GM12878 (cell line): ENCODE measurements around the gene SCAI. TPM values are rescaled to one million over a fixed set of nuclear protein-coding genes. Genes with fewer than 3 reads are reported as not detected.

Experiments
- BRCA1 ChIP-seq: IDR thresholded peaks from 2 replicates; pipeline ENCODE4 v1.6.1; 2011; ENCODE audit warnings: low read depth, low read length, improper control_type of control experiment
- CBX5 ChIP-seq: sonication (generic); IDR thresholded peaks from 2 replicates; pipeline ENCODE4 v1.6.1; 2016; ENCODE audit warnings: low read depth, moderate library complexity, mild to moderate bottlenecking, inconsistent platforms
- E2F4 ChIP-seq: IDR thresholded peaks from 2 replicates; pipeline ENCODE4 v1.6.1; 2012; ENCODE audit warnings: low read depth, low read length, improper control_type of control experiment
- ESRRA ChIP-seq: IDR thresholded peaks from 2 replicates; pipeline ENCODE4 v1.6.1; 2012; ENCODE audit warnings: mild to moderate bottlenecking, low read length, improper control_type of control experiment
- HCFC1 ChIP-seq: fragments of 150-350 bp; IDR thresholded peaks from 2 replicates; pipeline ENCODE4 v1.6.1; 2014; ENCODE audit warnings: low read length
- HDAC6 ChIP-seq: fragments of 200-600 bp; sonication (generic); IDR thresholded peaks from one replicate; pipeline ENCODE4 v1.8.0; 2017; ENCODE audit warnings: antibody characterized with exemption; ENCODE audit not compliant: unreplicated experiment
- IRF4 ChIP-seq: IDR thresholded peaks from 2 replicates; pipeline ENCODE4 v1.6.1; 2011; ENCODE audit warnings: low read depth, low read length
- JUNB ChIP-seq: IDR thresholded peaks from 2 replicates; pipeline ENCODE4 v1.6.1; 2016; ENCODE audit warnings: antibody characterized with exemption, mild to moderate bottlenecking
- JUND ChIP-seq: IDR thresholded peaks from 2 replicates; pipeline ENCODE4 v1.6.1; 2012; ENCODE audit warnings: low read depth, mild to moderate bottlenecking, low read length, improper control_type of control experiment, moderate library complexity
- LARP7 ChIP-seq: fragments of 450-650 bp; IDR thresholded peaks from 2 replicates; pipeline ENCODE4 v1.6.1; 2017; ENCODE audit warnings: mild to moderate bottlenecking
- MEF2B ChIP-seq: fragments of 450-650 bp; IDR thresholded peaks from 2 replicates; pipeline ENCODE4 v1.6.1; 2018; ENCODE audit warnings: mild to moderate bottlenecking, moderate library complexity; ENCODE audit not compliant: partially characterized antibody, poor library complexity, severe bottlenecking
- NBN ChIP-seq: fragments of 450-650 bp; IDR thresholded peaks from 2 replicates; pipeline ENCODE4 v1.6.1; 2016
- NR2C1 ChIP-seq: fragments of 450-650 bp; IDR thresholded peaks from 2 replicates; pipeline ENCODE4 v1.6.1; 2017; ENCODE audit warnings: antibody characterized with exemption, mild to moderate bottlenecking, moderate library complexity
- NR2F1 ChIP-seq: fragments of 450-650 bp; conservative IDR thresholded peaks from 2 replicates; pipeline ENCODE4 v1.6.1; 2017; ENCODE audit warnings: mild to moderate bottlenecking
- PKNOX1 ChIP-seq: fragments of 450-650 bp; IDR thresholded peaks from 2 replicates; pipeline ENCODE4 v1.6.1; 2016; ENCODE audit warnings: mild to moderate bottlenecking
- POU2F2 ChIP-seq: IDR thresholded peaks from 3 replicates; pipeline ENCODE4 v1.6.1; 2011; ENCODE audit warnings: low read depth, mild to moderate bottlenecking, low read length, borderline replicate concordance
- SKIL ChIP-seq: fragments of 450-650 bp; IDR thresholded peaks from 2 replicates; pipeline ENCODE4 v1.6.1; 2017; ENCODE audit warnings: mild to moderate bottlenecking, low read depth, inconsistent platforms; ENCODE audit not compliant: poor library complexity, severe bottlenecking
- SMAD1 ChIP-seq: fragments of 450-650 bp; IDR thresholded peaks from 2 replicates; pipeline ENCODE4 v1.6.1; 2018; ENCODE audit warnings: mild to moderate bottlenecking, low read depth; ENCODE audit not compliant: partially characterized antibody
- SRF ChIP-seq, 2 experiments: IDR thresholded peaks; 2 replicates each; pipeline ENCODE4 v1.6.1; 2011; ENCODE audit warnings: low read depth in 2 of 2, low read length in 2 of 2, mild to moderate bottlenecking in 1 of 2, moderate library complexity in 1 of 2
- SUZ12 ChIP-seq: fragments of 200-600 bp; sonication (generic); IDR thresholded peaks from one replicate; pipeline ENCODE4 v1.6.1; 2018; ENCODE audit warnings: antibody characterized with exemption, mild to moderate bottlenecking; ENCODE audit not compliant: unreplicated experiment
- TARDBP ChIP-seq: IDR thresholded peaks from 2 replicates; pipeline ENCODE4 v1.6.1; 2016; ENCODE audit warnings: borderline replicate concordance
- YBX1 ChIP-seq: fragments of 450-650 bp; IDR thresholded peaks from 2 replicates; pipeline ENCODE4 v1.6.1; 2016; ENCODE audit warnings: antibody characterized with exemption
- ZNF274 ChIP-seq: IDR thresholded peaks from one replicate; pipeline ENCODE4 v1.8.0; 2011; ENCODE audit not compliant: insufficient read length, insufficient read depth
- ZNF687 ChIP-seq: fragments of 450-650 bp; IDR thresholded peaks from 2 replicates; pipeline ENCODE4 v1.6.1; 2017; ENCODE audit warnings: mild to moderate bottlenecking, moderate library complexity
- polyA plus RNA-seq, 11 experiments: library from polyadenylated mRNA; depleted of rRNA in 4 of 11; unstranded in 6 of 11; stranded (reverse) in 5 of 11; fragments of >200 nt; fragmentation: Nextera tagmentation in 4 of 11; fragmentation: Illumina TruSeq in 1 of 11; extraction: Ambion mirVana in 4 of 11; extraction: Trizol in 1 of 11; gene quantifications; 1 replicate in 1 of 11; 2 replicates in 10 of 11; pipeline versions ENCODE4 v1.2.1 to v1.2.3, GENCODE V29; 2011 to 2016; ENCODE audit warnings: inconsistent platforms in 2 of 11, missing spikeins in 2 of 11, low read depth in 1 of 11
- total RNA-seq, 4 experiments: library from RNA; depleted of rRNA in 3 of 4; stranded (reverse); fragments of >200 nt in 3 of 4; fragmentation: Illumina TruSeq in 1 of 4; extraction: Trizol in 1 of 4; gene quantifications; 2 replicates each; pipeline versions ENCODE4 v1.2.1 to v1.2.3, GENCODE V29; 2013 to 2021

SCAI gene
- total and polyA plus RNA-seq, 10 of the 15 experiments (the other 5 are each of a cell fraction or from before 2014, with no cell fraction given) = 0.52 to 8.8 (median 5.1) TPM

- TF ChIP-seq NR2F1 = no peak
- TF ChIP-seq YBX1 = no peak
- no peak for TF ChIP-seq JUND
- TF ChIP-seq ZNF687 = no peak
- no peak for TF ChIP-seq BRCA1
- no peak for TF ChIP-seq NR2C1
- TF ChIP-seq MEF2B = no peak
- TF ChIP-seq SMAD1 = no peak
- no peak for TF ChIP-seq HDAC6
- TF ChIP-seq LARP7 = peak; percentile 54; the same call in 1 of the 2 replicates
- no peak for TF ChIP-seq SKIL
- TF ChIP-seq E2F4 = no peak; the same call in 1 of the 2 replicates
- TF ChIP-seq SUZ12 = no peak
- no peak for TF ChIP-seq ZNF274
- TF ChIP-seq IRF4 = no peak
- peak; percentile 57 for TF ChIP-seq HCFC1
- TF ChIP-seq SRF (IDR thresholded peaks at IDR 0.05; ENCODE audit: low read depth in 2 of 2, low read length in 2 of 2) = no peak
- peak; percentile 80 for TF ChIP-seq NBN
- 0 out of 2 replicates have a peak, but pooled peaks have one; percentile 24 for TF ChIP-seq CBX5
- TF ChIP-seq POU2F2 = no peak
- no peak for TF ChIP-seq ESRRA
- no peak for TF ChIP-seq TARDBP
- TF ChIP-seq JUNB = no peak
- peak; percentile 99 for TF ChIP-seq PKNOX1
These were observed at the start of gene SCAI (continued) for GRCh38 chr9:125143377-125144090.
